Transverse colon (tissue), 4 donors: Measurements from ENCODE around the gene CFAP300. TPM values are rescaled to one million over a fixed set of nuclear protein-coding genes. Genes with fewer than 3 reads are reported as not detected.
A peak's percentile ranks its signal among the peaks of the same experiment; 100 is the strongest.

Experiments used
- DNase-seq: peaks from one replicate; pipeline ENCODE4 v3.0.0-alpha.2; 2019
- H3K27ac ChIP-seq, 4 donors: fragments of 200-600 bp; sonication (generic); 2 replicates each; pipeline ENCODE4 v1.5.1; 2016 to 2018; ENCODE audit warnings: inconsistent platforms in 4 of 4
- H3K27me3 ChIP-seq: fragments of 200-600 bp; sonication (generic); 2 replicates; pipeline ENCODE4 v1.5.1; 2017; ENCODE audit warnings: inconsistent platforms
- H3K36me3 ChIP-seq, 4 donors: fragments of 200-600 bp; sonication (generic); 2 replicates each; pipeline ENCODE4 v1.5.1; 2017 to 2019; ENCODE audit warnings: inconsistent platforms in 4 of 4
- H3K4me1 ChIP-seq, 4 donors: fragments of 200-600 bp; sonication (generic); 2 replicates each; pipeline ENCODE4 v1.5.1; 2017 to 2020; ENCODE audit warnings: inconsistent platforms in 4 of 4
- H3K4me3 ChIP-seq, 4 donors: fragments of 200-600 bp; sonication (generic); 1 replicate in 1 of 4; 2 replicates in 3 of 4; pipeline versions ENCODE4 v1.5.1 to v1.6.1; 2017 to 2019; ENCODE audit warnings: inconsistent platforms in 4 of 4
- H3K9me3 ChIP-seq, 2 donors: fragments of 200-600 bp; sonication (generic); 2 replicates each; pipeline ENCODE4 v1.5.1; 2017 to 2019; ENCODE audit warnings: inconsistent platforms in 2 of 2
- CTCF ChIP-seq, 5 experiments: fragments of 200-600 bp in 3 of 5; fragments of 450-650 bp in 2 of 5; sonication (generic) in 3 of 5; IDR thresholded peaks; 1 replicate in 2 of 5; 2 replicates in 3 of 5; pipeline ENCODE4 v1.5.1; 2016 to 2017; ENCODE audit warnings: antibody characterized with exemption in 5 of 5, inconsistent platforms in 3 of 5, mild to moderate bottlenecking in 2 of 5, moderate library complexity in 1 of 5
- EP300 ChIP-seq: sonication (generic); formaldehyde crosslinking; IDR thresholded peaks from one replicate; pipeline ENCODE4 v1.6.1; 2017; ENCODE audit warnings: antibody characterized with exemption, low read depth
- POLR2A ChIP-seq: fragments of 450-650 bp; IDR thresholded peaks from one replicate; pipeline ENCODE4 v1.6.1; 2016; ENCODE audit warnings: antibody characterized with exemption, mild to moderate bottlenecking, moderate library complexity
- POLR2AphosphoS5 ChIP-seq, 3 donors: sonication (generic); formaldehyde crosslinking; IDR thresholded peaks; one replicate each; pipeline ENCODE4 v1.6.1; 2016; ENCODE audit warnings: antibody characterized with exemption in 3 of 3
- WGBS, 2 donors: methylation state at CpG; one replicate each; pipeline ENCODE4 v1.1.5; 2018; ENCODE audit warnings: low coverage in 1 of 2; 5-methylcytosine and 5-hydroxymethylcytosine counted together
- in situ Hi-C, 4 donors: fragments of 200-750 bp; cut with MboI; loops; one replicate each; pipeline versions ENCODE4 v1.15.0 to v1.15.1; 2017; ENCODE audit warnings: low sequenced_read_pairs in 3 of 4, low pct_ligation_motif_present in 1 of 4, low pct_unique_long_range_greater_than_20kb in 1 of 4
- intact Hi-C: fragments of 100-400 bp; cut with DNase I; formaldehyde crosslinking; loops from one replicate; pipeline ENCODE4 v1.15.1; 2023; ENCODE audit warnings: low total_unique reads
- total RNA-seq, 4 donors: library from RNA; depleted of rRNA; stranded (reverse); fragments of >200 nt; gene quantifications; one replicate each; pipeline ENCODE4 v1.1.0, GENCODE V29; 2016

Gene CFAP300
- total RNA-seq, 4 donors from 2014 or later = 0.79 to 33.2 (median 2.2) TPM; not detected in 1

DNA sequence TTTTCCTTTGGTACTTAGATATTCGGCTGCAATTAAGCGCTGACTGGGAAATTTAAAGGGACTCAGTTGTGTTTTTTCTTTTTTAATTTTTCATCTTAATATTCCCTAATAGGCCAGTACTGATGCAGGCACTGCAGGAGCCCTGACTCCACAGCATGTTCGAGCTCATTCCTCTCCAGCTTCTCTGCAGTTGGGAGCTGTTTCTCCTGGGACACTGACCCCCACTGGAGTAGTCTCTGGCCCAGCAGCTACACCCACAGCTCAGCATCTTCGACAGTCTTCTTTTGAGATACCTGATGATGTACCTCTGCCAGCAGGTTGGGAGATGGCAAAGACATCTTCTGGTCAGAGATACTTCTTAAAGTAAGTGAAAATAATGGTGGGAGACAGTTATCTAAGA lies 66.8 kb downstream of the CFAP300 start:
- intact Hi-C loops = loop anchor here (10.0 kb wide), 1 partner anchor 161 kb away; no protein-coding TSS in a partner anchor
- H3K27ac ChIP-seq = peak overlapping the region in 1 of 4 donors; percentile 72
- no peaks in the 10 kb centered on the region for H3K27me3 ChIP-seq
- in situ Hi-C loops = loop anchor here in 1 of 4 donors (25.0 kb wide), 1 partner anchor 148 kb away; no protein-coding TSS in a partner anchor
- H3K4me3 ChIP-seq = no peak overlapping the region
- no peaks in the 10 kb centered on the region for H3K9me3 ChIP-seq
- no peaks in the 10 kb centered on the region for H3K36me3 ChIP-seq
- TF ChIP-seq POLR2A = no peak
- no peak for TF ChIP-seq CTCF (IDR thresholded peaks at IDR 0.05)
- no peak for TF ChIP-seq POLR2AphosphoS5 (IDR thresholded peaks at IDR 0.05)
- TF ChIP-seq EP300 = no peak
- peaks cover 23 to 74% (median 43%) of the 10 kb centered on the region in 4 donors for H3K4me1 ChIP-seq
- 70 to 79% methylated on average over 4 of the region's 4 CpGs for WGBS, 2 donors
- DNase-seq = no peak

- H3K9me3 ChIP-seq = no peaks in the 10 kb centered on the region
- in situ Hi-C loops (loop anchor here in 1 of 4 donors (25.0 kb wide), 1 partner anchor 147 kb away; no protein-coding TSS in a partner anchor), intact Hi-C loops (loop anchor here (10.0 kb wide), 1 partner anchor 159 kb away; no protein-coding TSS in a partner anchor)
- H3K4me1 ChIP-seq = peaks cover 23 to 81% (median 47%) of the 10 kb centered on the region in 4 donors
- peak; percentile 9 for DNase-seq
- H3K27me3 ChIP-seq = no peaks in the 10 kb centered on the region
- TF ChIP-seq EP300 (no peak), POLR2AphosphoS5 (IDR thresholded peaks at IDR 0.05) (peak in 2 of 3 donors; percentile 13 to 17), CTCF (IDR thresholded peaks at IDR 0.05) (no peak), POLR2A (no peak)
- H3K36me3 ChIP-seq = no peaks in the 10 kb centered on the region
- H3K4me3 ChIP-seq = no peak overlapping the region
- peak overlapping the region; percentile 57 to 78 (median 71) for H3K27ac ChIP-seq
Observed at GRCh38 chr11:102115557-102115956, 68.3 kb downstream of the CFAP300 start.

GRCh38 chr11:102116453-102117205 lies 69.4 kb downstream of the CFAP300 start:
- H3K27me3 ChIP-seq = no peaks in the 10 kb centered on the region
- no peak overlapping the region for H3K4me3 ChIP-seq
- intact Hi-C loops = loop anchor here (10.0 kb wide), 1 partner anchor 158 kb away; no protein-coding TSS in a partner anchor
- TF ChIP-seq POLR2A (no peak), CTCF (IDR thresholded peaks at IDR 0.05) (no peak), POLR2AphosphoS5 (IDR thresholded peaks at IDR 0.05) (no peak), EP300 (no peak)
- H3K9me3 ChIP-seq = no peaks in the 10 kb centered on the region
- 42 to 46% methylated on average over 2 of the region's 2 CpGs for WGBS, 2 donors
- peaks cover 23 to 88% (median 47%) of the 10 kb centered on the region in 4 donors for H3K4me1 ChIP-seq
- H3K36me3 ChIP-seq = no peaks in the 10 kb centered on the region
- no peak for DNase-seq
- H3K27ac ChIP-seq = peak overlapping the region; percentile 57 to 78 (median 71)
- in situ Hi-C loops = loop anchor here in 1 of 4 donors (25.0 kb wide), 1 partner anchor 146 kb away; no protein-coding TSS in a partner anchor

GRCh38 chr11:102117472-102118113 lies 70.4 kb downstream of the CFAP300 start:
- WGBS, 2 donors = 0 to 15% methylated on average over 2 to 4 of the region's 4 CpGs
- TF ChIP-seq CTCF (IDR thresholded peaks at IDR 0.05) (no peak), EP300 (no peak), POLR2A (no peak), POLR2AphosphoS5 (IDR thresholded peaks at IDR 0.05) (no peak)
- Histone ChIP-seq H3K4me3 (no peak overlapping the region), H3K4me1 (peaks cover 23 to 86% (median 45%) of the 10 kb centered on the region in 4 donors), H3K36me3 (no peaks in the 10 kb centered on the region), H3K27me3 (no peaks in the 10 kb centered on the region), H3K9me3 (no peaks in the 10 kb centered on the region), H3K27ac (peak overlapping the region in 3 of 4 donors; percentile 17 to 70 (median 44))
- in situ Hi-C loops = loop anchor here in 1 of 4 donors (25.0 kb wide), 1 partner anchor 145 kb away; no protein-coding TSS in a partner anchor
- intact Hi-C loops = loop anchor here (10.0 kb wide), 1 partner anchor 157 kb away; no protein-coding TSS in a partner anchor
- no peak for DNase-seq
